ENCODE data around the gene LPP.

DNA sequence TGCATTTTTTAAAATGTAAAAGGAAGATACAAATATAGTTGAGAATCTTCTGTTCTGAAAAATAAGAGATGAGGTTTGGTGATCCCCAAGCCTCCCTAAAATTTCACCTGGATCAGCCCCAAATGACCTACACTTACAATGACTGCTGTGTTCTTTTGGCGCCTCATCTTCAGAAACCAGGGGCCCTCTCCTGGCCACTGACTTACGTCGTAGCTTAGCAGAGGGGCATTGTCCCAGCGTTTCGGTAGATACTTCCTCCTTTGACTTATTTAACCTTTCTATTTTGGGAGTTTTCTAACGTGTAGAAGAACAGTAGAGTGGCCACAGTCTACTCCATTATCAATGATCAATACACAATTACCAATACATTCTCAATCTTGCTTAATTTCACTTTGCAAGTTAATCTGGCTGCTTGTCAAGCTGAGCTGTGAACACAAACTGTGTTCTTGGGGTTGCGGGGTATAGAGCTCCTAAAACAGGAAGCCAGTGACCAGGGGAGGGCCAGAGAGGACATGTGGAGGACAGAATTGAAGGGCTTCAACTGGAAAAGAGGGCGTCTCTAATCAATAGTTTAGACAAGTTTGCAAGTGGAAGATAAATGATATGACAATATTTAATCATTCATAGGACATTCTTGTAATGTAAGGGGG lies 419.5 kb downstream of the LPP start:
- TF ChIP-seq, protein P1, sequence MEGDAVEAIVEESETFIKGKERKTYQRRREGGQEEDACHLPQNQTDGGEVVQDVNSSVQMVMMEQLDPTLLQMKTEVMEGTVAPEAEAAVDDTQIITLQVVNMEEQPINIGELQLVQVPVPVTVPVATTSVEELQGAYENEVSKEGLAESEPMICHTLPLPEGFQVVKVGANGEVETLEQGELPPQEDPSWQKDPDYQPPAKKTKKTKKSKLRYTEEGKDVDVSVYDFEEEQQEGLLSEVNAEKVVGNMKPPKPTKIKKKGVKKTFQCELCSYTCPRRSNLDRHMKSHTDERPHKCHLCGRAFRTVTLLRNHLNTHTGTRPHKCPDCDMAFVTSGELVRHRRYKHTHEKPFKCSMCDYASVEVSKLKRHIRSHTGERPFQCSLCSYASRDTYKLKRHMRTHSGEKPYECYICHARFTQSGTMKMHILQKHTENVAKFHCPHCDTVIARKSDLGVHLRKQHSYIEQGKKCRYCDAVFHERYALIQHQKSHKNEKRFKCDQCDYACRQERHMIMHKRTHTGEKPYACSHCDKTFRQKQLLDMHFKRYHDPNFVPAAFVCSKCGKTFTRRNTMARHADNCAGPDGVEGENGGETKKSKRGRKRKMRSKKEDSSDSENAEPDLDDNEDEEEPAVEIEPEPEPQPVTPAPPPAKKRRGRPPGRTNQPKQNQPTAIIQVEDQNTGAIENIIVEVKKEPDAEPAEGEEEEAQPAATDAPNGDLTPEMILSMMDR (IDR thresholded peaks at IDR 0.05) = no peak
- TF ChIP-seq ZFX (IDR thresholded peaks at IDR 0.05; ENCODE audit: borderline replicate concordance) = no peak

All from 22Rv1 (cell line).